Kidney epithelial cell (primary cell): ENCODE measurements around the gene ALOXE3. TPM values are rescaled to one million over a fixed set of nuclear protein-coding genes. Genes with fewer than 3 reads are reported as not detected.

Source experiments
- DNase-seq: peaks from one replicate; pipeline ENCODE4 v3.0.0-alpha.2; 2010; ENCODE audit warnings: low read depth
- H3K27me3 ChIP-seq: 2 replicates; pipeline ENCODE4 v1.6.0; 2011; ENCODE audit warnings: low read length; ENCODE audit not compliant: control insufficient read depth, insufficient read depth
- H3K36me3 ChIP-seq: 2 replicates; pipeline ENCODE4 v1.5.1; 2011; ENCODE audit warnings: low read length; ENCODE audit not compliant: control insufficient read depth, insufficient read depth
- H3K4me3 ChIP-seq: 2 replicates; pipeline ENCODE4 v1.5.1; 2011; ENCODE audit warnings: low read depth, mild to moderate bottlenecking, control low read depth, low read length
- CTCF ChIP-seq: IDR thresholded peaks from 2 replicates; pipeline ENCODE4 v1.5.1; 2011; ENCODE audit warnings: mild to moderate bottlenecking, moderate library complexity, low read length, control low read depth, inconsistent platforms; ENCODE audit not compliant: insufficient read depth, poor library complexity, severe bottlenecking
- total RNA-seq: library from RNA; depleted of rRNA; stranded (reverse); fragments of >200 nt; gene quantifications from 2 replicates; pipeline ENCODE4 v1.2.3, GENCODE V29; 2015

The ALOXE3 gene
- total RNA-seq, 1 donor from 2014 or later, result 0.75 TPM

GRCh38 chr17:8101721-8102120, 16.6 kb downstream of the ALOXE3 start:
- DNase-seq, result no peak
- no peak for TF ChIP-seq CTCF
- Histone ChIP-seq H3K36me3 (no peaks in the 10 kb centered on the region), H3K4me3 (no peak overlapping the region), H3K27me3 (no peaks in the 10 kb centered on the region)

- no peak for TF ChIP-seq CTCF
- Histone ChIP-seq H3K4me3 (no peak overlapping the region), H3K27me3 (peaks cover 4% of the 10 kb centered on the region), H3K36me3 (no peaks in the 10 kb centered on the region)
- no peak for DNase-seq
Measured at GRCh38 chr17:8100763-8101162, 17.6 kb downstream of the ALOXE3 start.

- H3K4me3 ChIP-seq, result no peak overlapping the region
- peaks cover 4% of the 10 kb centered on the region for H3K27me3 ChIP-seq
- no peaks in the 10 kb centered on the region for H3K36me3 ChIP-seq
- no peak for DNase-seq
- TF ChIP-seq CTCF, result no peak
Measured at GRCh38 chr17:8100111-8100510, 18.2 kb downstream of the ALOXE3 start.

DNA sequence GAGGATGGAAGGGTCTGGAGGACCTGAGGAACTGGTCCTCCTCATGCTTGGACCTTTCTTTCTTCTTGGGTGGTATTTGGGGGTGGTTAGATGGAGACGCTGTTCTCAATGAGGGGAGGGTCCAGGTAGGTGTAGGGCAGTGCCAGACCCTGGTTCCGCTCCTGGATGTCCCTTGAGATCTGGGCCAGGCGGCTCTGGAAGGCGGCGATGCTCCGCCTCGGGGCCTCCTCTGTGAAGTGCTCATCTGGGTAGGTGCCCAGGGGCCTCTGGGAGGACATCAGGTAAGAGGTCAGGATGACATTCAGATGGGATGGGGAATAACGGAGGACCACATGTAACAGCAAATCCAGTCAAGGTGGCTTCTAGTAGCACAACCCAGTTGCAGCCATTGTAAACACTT, 21.8 kb downstream of the ALOXE3 start:
- no peak for TF ChIP-seq CTCF
- H3K27me3 ChIP-seq, result peaks cover 7% of the 10 kb centered on the region
- H3K36me3 ChIP-seq, result no peaks in the 10 kb centered on the region
- H3K4me3 ChIP-seq, result no peak overlapping the region
- no peak for DNase-seq

DNA sequence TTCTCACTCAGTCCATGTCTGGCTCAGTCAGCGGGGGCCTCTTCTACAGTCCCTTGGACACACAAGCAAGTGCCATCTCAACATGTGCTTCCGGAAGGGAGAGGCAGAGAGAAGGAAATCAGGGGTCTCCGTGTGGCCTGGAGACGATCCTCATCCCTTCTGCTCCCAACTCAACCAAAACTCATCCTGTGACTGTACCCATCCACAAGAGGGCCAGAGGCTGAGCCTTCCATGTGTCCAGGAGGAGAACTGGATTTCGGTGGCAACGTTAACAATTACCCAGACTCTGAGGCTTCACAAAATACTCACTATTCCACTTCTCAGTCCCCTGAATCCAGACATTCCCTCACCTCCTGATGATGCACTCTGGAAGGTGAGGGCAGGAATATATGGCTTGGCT, 23.0 kb downstream of the ALOXE3 start:
- H3K27me3 ChIP-seq, result peaks cover 16% of the 10 kb centered on the region
- no peak for TF ChIP-seq CTCF
- no peak overlapping the region for H3K4me3 ChIP-seq
- no peaks in the 10 kb centered on the region for H3K36me3 ChIP-seq
- no peak for DNase-seq

DNA sequence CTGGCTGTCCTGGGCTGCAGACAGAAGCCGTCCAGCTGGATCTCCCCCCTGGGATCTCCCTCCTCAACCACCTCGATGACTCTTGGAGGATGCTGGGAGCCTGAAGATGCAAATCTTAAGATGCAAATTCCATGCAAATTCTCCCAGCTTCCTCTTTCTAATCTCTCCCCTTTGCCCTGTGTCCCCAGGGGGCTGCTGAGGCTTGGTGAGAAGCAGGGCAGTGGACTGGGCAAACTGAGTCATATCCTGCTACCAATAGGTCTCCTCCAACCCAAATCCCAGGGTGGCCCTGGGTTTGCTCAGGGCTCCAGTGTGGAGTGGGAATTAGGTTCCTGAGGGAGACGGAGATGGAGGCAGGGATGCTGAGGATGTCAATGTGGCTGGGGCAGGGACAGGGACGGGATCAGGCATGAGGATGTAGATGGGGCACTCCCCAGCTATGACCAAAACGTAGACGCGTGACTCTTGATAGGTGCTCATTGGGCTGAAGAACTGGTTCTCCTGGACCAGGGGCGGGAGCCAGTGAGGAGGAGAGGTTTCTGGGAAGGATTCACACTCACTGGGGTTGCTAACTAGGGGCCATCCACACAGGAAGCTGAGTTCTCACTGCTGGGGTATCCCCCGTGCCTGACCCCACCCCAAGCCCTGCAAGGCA, 27.2 kb downstream of the ALOXE3 start:
- TF ChIP-seq CTCF, result no peak
- no peaks in the 10 kb centered on the region for H3K36me3 ChIP-seq
- peaks cover 25% of the 10 kb centered on the region for H3K27me3 ChIP-seq
- no peak overlapping the region for H3K4me3 ChIP-seq
- no peak for DNase-seq
